Trophoblast cell (in vitro differentiated cells and primary cell): ENCODE measurements around the gene ARTN.

Source experiments
- DNase-seq, 2 donors: peaks; one replicate each; pipeline ENCODE4 v3.0.0-alpha.2; 2016
- H2AFZ ChIP-seq: 2 replicates; pipeline ENCODE4 v1.6.1; 2013; ENCODE audit warnings: low read length, moderate library complexity, mild to moderate bottlenecking; ENCODE audit not compliant: insufficient read depth, poor library complexity
- H2AK5ac ChIP-seq: 2 replicates; pipeline ENCODE4 v1.6.1; 2013; ENCODE audit warnings: mild to moderate bottlenecking, low read length
- H2BK120ac ChIP-seq: 2 replicates; pipeline ENCODE4 v1.6.1; 2013; ENCODE audit warnings: low read length, mild to moderate bottlenecking, moderate library complexity; ENCODE audit not compliant: insufficient read depth, poor library complexity
- H2BK12ac ChIP-seq: 2 replicates; pipeline ENCODE4 v1.6.1; 2013; ENCODE audit warnings: mild to moderate bottlenecking, low read length, moderate library complexity
- H2BK5ac ChIP-seq: 2 replicates; pipeline ENCODE4 v1.6.1; 2013; ENCODE audit warnings: low read length, low read depth, moderate library complexity, mild to moderate bottlenecking; ENCODE audit not compliant: poor library complexity
- H3K14ac ChIP-seq: 2 replicates; pipeline ENCODE4 v1.6.1; 2013; ENCODE audit warnings: mild to moderate bottlenecking, low read length
- H3K18ac ChIP-seq: 2 replicates; pipeline ENCODE4 v1.6.1; 2013; ENCODE audit warnings: mild to moderate bottlenecking, low read length
- H3K23ac ChIP-seq: 2 replicates; pipeline ENCODE4 v1.6.1; 2013; ENCODE audit warnings: low read length
- H3K27ac ChIP-seq: 2 replicates; pipeline ENCODE4 v1.5.1; 2013; ENCODE audit warnings: low read depth, mild to moderate bottlenecking, inconsistent platforms, low read length, moderate library complexity
- H3K27me3 ChIP-seq: 2 replicates; pipeline ENCODE4 v1.6.1; 2013; ENCODE audit warnings: inconsistent platforms, mild to moderate bottlenecking, low read length, moderate library complexity; ENCODE audit not compliant: insufficient read depth
- H3K36me3 ChIP-seq, 2 experiments: 1 replicate in 1 of 2; 2 replicates in 1 of 2; pipeline ENCODE4 v1.6.1; 2013; ENCODE audit warnings: low read length in 2 of 2, mild to moderate bottlenecking in 2 of 2, moderate library complexity in 1 of 2; ENCODE audit not compliant: insufficient read depth in 2 of 2, control insufficient read depth in 1 of 2
- H3K4ac ChIP-seq: 2 replicates; pipeline ENCODE4 v1.6.1; 2013; ENCODE audit warnings: low read depth, mild to moderate bottlenecking, low read length, moderate library complexity
- H3K4me1 ChIP-seq, 2 experiments: 1 replicate in 1 of 2; 2 replicates in 1 of 2; pipeline ENCODE4 v1.6.1; 2013; ENCODE audit warnings: low read length in 2 of 2, mild to moderate bottlenecking in 2 of 2, moderate library complexity in 1 of 2; ENCODE audit not compliant: insufficient read depth in 2 of 2, control insufficient read depth in 1 of 2
- H3K4me2 ChIP-seq: 2 replicates; pipeline ENCODE4 v1.6.1; 2013; ENCODE audit warnings: inconsistent platforms, mild to moderate bottlenecking, low read length, moderate library complexity
- H3K4me3 ChIP-seq: 2 replicates; pipeline ENCODE4 v1.5.1; 2013; ENCODE audit warnings: mild to moderate bottlenecking, low read depth, low read length, inconsistent platforms
- H3K79me1 ChIP-seq: one replicate; pipeline ENCODE4 v1.6.1; 2013; ENCODE audit warnings: low read length
- H3K79me2 ChIP-seq: 2 replicates; pipeline ENCODE4 v1.6.1; 2013; ENCODE audit warnings: low read length, mild to moderate bottlenecking; ENCODE audit not compliant: control insufficient read depth, insufficient read depth, poor library complexity
- H3K9ac ChIP-seq: 2 replicates; pipeline ENCODE4 v1.6.1; 2013; ENCODE audit warnings: mild to moderate bottlenecking, low read length
- H3K9me3 ChIP-seq: 2 replicates; pipeline ENCODE4 v1.6.1; 2013; ENCODE audit warnings: low read depth, mild to moderate bottlenecking, control low read depth, inconsistent platforms, low read length; ENCODE audit not compliant: insufficient read depth
- H4K12ac ChIP-seq: 2 replicates; pipeline ENCODE4 v1.6.1; 2013; ENCODE audit warnings: low read depth, mild to moderate bottlenecking, low read length, moderate library complexity
- H4K8ac ChIP-seq: 2 replicates; pipeline ENCODE4 v1.6.1; 2013; ENCODE audit warnings: low read depth, mild to moderate bottlenecking, low read length, moderate library complexity
- H4K91ac ChIP-seq: one replicate; pipeline ENCODE4 v1.6.1; 2013; ENCODE audit warnings: low read depth, mild to moderate bottlenecking, low read length, moderate library complexity
- WGBS: extraction: QIAGEN DNeasy Blood & Tissue Kit; methylation state at CpG from one replicate; pipeline ENCODE4 v1.1.7; 2013; ENCODE audit warnings: missing lambda C conversion rate; ENCODE audit not compliant: insufficient read length, insufficient coverage; ENCODE audit errors: extremely low coverage; 5-methylcytosine and 5-hydroxymethylcytosine counted together

Gene ARTN

GRCh38 chr1:43978264-43978550, 44.6 kb downstream of the ARTN start:
- Histone ChIP-seq H4K12ac (no peak overlapping the region), H3K27ac (no peak overlapping the region), H2BK5ac (no peak overlapping the region), H2BK120ac (no peak overlapping the region), H3K4me2 (peak overlapping the region; percentile 82), H3K4ac (no peak overlapping the region), H3K4me3 (no peak overlapping the region), H3K27me3 (no peaks in the 10 kb centered on the region), H3K79me2 (peaks cover 18% of the 10 kb centered on the region), H3K36me3 (peaks cover 37 to 38% of the 10 kb centered on the region in 2 experiments), H3K4me1 (peaks cover 16 to 22% of the 10 kb centered on the region in 2 experiments), H3K18ac (no peak overlapping the region), H3K9ac (no peak overlapping the region), H2BK12ac (no peak overlapping the region), H3K14ac (no peak overlapping the region), H2AFZ (no peak overlapping the region), H3K23ac (no peak overlapping the region), H3K9me3 (no peaks in the 10 kb centered on the region), H4K91ac (no peak overlapping the region), H3K79me1 (peaks cover 17% of the 10 kb centered on the region), H2AK5ac (no peak overlapping the region), H4K8ac (no peak overlapping the region)
- no CpG with 5 or more reads among the region's 5 CpGs for WGBS
- DNase-seq, result no peak

- Histone ChIP-seq H3K27ac (peak within 1 kb of the TSS; percentile 36), H3K4ac (peak within 1 kb of the TSS; percentile 75), H3K79me1 (peaks cover 17% of the 10 kb centered on the region), H3K18ac (peak within 1 kb of the TSS; percentile 83), H3K36me3 (peaks cover 37 to 40% of the 10 kb centered on the region in 2 experiments), H3K23ac (no peak within 1 kb of the TSS), H3K4me2 (peak within 1 kb of the TSS; percentile 82), H4K8ac (peak within 1 kb of the TSS; percentile 88), H2AK5ac (peak within 1 kb of the TSS; percentile 71), H2AFZ (peak within 1 kb of the TSS; percentile 85), H3K4me3 (peak within 1 kb of the TSS; percentile 76), H2BK5ac (no peak within 1 kb of the TSS), H3K27me3 (no peaks in the 10 kb centered on the region), H4K12ac (peak within 1 kb of the TSS; percentile 56), H2BK12ac (peak within 1 kb of the TSS; percentile 33), H3K79me2 (peaks cover 18% of the 10 kb centered on the region), H3K9ac (peak within 1 kb of the TSS; percentile 73), H3K4me1 (peaks cover 16 to 22% of the 10 kb centered on the region in 2 experiments), H3K9me3 (no peaks in the 10 kb centered on the region), H3K14ac (peak within 1 kb of the TSS; percentile 92), H4K91ac (peak within 1 kb of the TSS; percentile 85), H2BK120ac (peak within 1 kb of the TSS; percentile 65)
- no CpG with 5 or more reads among the region's 54 CpGs for WGBS
- DNase-seq, result peak in 1 of 2 donors; percentile 56
These were observed 45.1 kb downstream of the ARTN start, which contains the start of gene B4GALT2 for GRCh38 chr1:43978551-43979260. B4GALT2 (plus strand) TSS chr1:43979210; CDS start chr1:43981161, 1,951 bp downstream.

GRCh38 chr1:43979261-43979527, 45.6 kb downstream of the ARTN start:
- no CpG with 5 or more reads among the region's 45 CpGs for WGBS

GRCh38 chr1:43979528-43980254, 46.1 kb downstream of the ARTN start:
- Histone ChIP-seq H3K14ac (peak overlapping the region; percentile 72), H2BK120ac (peak overlapping the region; percentile 65), H4K8ac (peak overlapping the region; percentile 79), H4K12ac (peak overlapping the region; percentile 56), H3K79me2 (peaks cover 16% of the 10 kb centered on the region), H3K36me3 (peaks cover 44 to 46% of the 10 kb centered on the region in 2 experiments), H3K4ac (peak overlapping the region; percentile 41), H3K27ac (peak overlapping the region; percentile 36), H3K4me3 (peak overlapping the region; percentile 76), H3K4me2 (peak overlapping the region; percentile 73), H3K23ac (no peak overlapping the region), H2BK5ac (no peak overlapping the region), H3K18ac (peak overlapping the region; percentile 75), H3K4me1 (peaks cover 13 to 22% of the 10 kb centered on the region in 2 experiments), H3K9ac (peak overlapping the region; percentile 47), H2AFZ (peak overlapping the region; percentile 47), H4K91ac (peak overlapping the region; percentile 84), H2AK5ac (peak overlapping the region; percentile 71), H3K79me1 (peaks cover 13% of the 10 kb centered on the region), H3K27me3 (no peaks in the 10 kb centered on the region), H2BK12ac (no peak overlapping the region), H3K9me3 (no peaks in the 10 kb centered on the region)
- WGBS, result no CpG with 5 or more reads among the region's 45 CpGs
- peak in 1 of 2 donors; percentile 27 for DNase-seq

More at GRCh38 chr1:43979261-43979527, 45.6 kb downstream of the ARTN start:
- Histone ChIP-seq H4K91ac (peak overlapping the region; percentile 84), H3K4ac (peak overlapping the region; percentile 41), H2BK5ac (no peak overlapping the region), H3K9me3 (no peaks in the 10 kb centered on the region), H3K79me2 (peaks cover 18% of the 10 kb centered on the region), H3K14ac (peak overlapping the region; percentile 72), H3K9ac (peak overlapping the region; percentile 47), H3K4me3 (peak overlapping the region; percentile 76), H3K79me1 (peaks cover 17% of the 10 kb centered on the region), H2AFZ (peak overlapping the region; percentile 47), H2AK5ac (no peak overlapping the region), H4K12ac (no peak overlapping the region), H3K18ac (peak overlapping the region; percentile 71), H4K8ac (peak overlapping the region; percentile 79), H2BK12ac (no peak overlapping the region), H3K23ac (no peak overlapping the region), H3K36me3 (peaks cover 39 to 41% of the 10 kb centered on the region in 2 experiments), H3K4me1 (peaks cover 13 to 22% of the 10 kb centered on the region in 2 experiments), H2BK120ac (peak overlapping the region; percentile 65), H3K4me2 (peak overlapping the region; percentile 73), H3K27me3 (no peaks in the 10 kb centered on the region), H3K27ac (peak overlapping the region; percentile 36)
- no peak for DNase-seq
